HCT116 (cell line): Measurements from ENCODE around the gene SPI1. TPM values are rescaled to one million over a fixed set of nuclear protein-coding genes. Genes with fewer than 3 reads are reported as not detected.

Experiments used
- ATAC-seq: fragments of 200-7000 bp; cut with Tn5 transposase; 2 replicates; pipeline ENCODE4 v1.9.1; 2020; ENCODE audit warnings: mild to moderate bottlenecking, moderate library complexity
- BruUV-seq: library from RNA; stranded (reverse); fragments of 400-500 nt; replicated peaks from 2 replicates; lab custom pipeline; 2021; lab: Mats Ljungman, UMichigan
- CTCF ChIA-PET: fragments of 300-600 bp; sonication (Branson Sonifier 250); formaldehyde crosslinking; loops from one replicate; lab custom pipeline; 2021; ENCODE audit warnings: antibody characterized with exemption; lab: Charles Lee
- POLR2A ChIA-PET: fragments of 300-600, 350-600 bp; sonication (Branson Sonifier 250); formaldehyde crosslinking; loops from one replicate; lab custom pipeline; 2021; ENCODE audit warnings: antibody characterized with exemption; lab: Charles Lee
- RAD21 ChIA-PET, 2 experiments: fragments of 300-600 bp; sonication (Branson Sonifier 250); formaldehyde crosslinking; loops; one replicate each; lab custom pipeline; 2023; ENCODE audit warnings: low total read pairs in 2 of 2; ENCODE audit not compliant: uncharacterized antibody in 2 of 2, unreplicated experiment in 2 of 2, low non-redundant PET in 1 of 2; lab: Charles Lee
- DNase-seq: peaks from one replicate; pipeline ENCODE4 v3.0.0-alpha.2; 2010; ENCODE audit warnings: low read depth, low spot score
- H2AFZ ChIP-seq: fragments of 200-600 bp; shearing (Covaris generic), sonication (generic); 2 replicates; pipeline ENCODE4 v1.6.1; 2017; ENCODE audit warnings: low read depth, mixed run types, mixed read lengths, antibody characterized with exemption, low read length; ENCODE audit not compliant: poor library complexity, severe bottlenecking
- H3K27ac ChIP-seq: 2 replicates; pipeline ENCODE4 v1.5.1; 2012; ENCODE audit warnings: low read depth, low read length
- H3K27me3 ChIP-seq: fragments of 200-600 bp; sonication (generic); 2 replicates; pipeline ENCODE4 v1.6.1; 2016; ENCODE audit warnings: mixed run types, low read length, mixed read lengths; ENCODE audit not compliant: insufficient read depth
- H3K36me3 ChIP-seq, 2 experiments: fragments of 200-500 bp in 1 of 2; fragments of 200-600 bp in 1 of 2; sonication (Bioruptor generic) in 1 of 2; sonication (generic) in 1 of 2; 2 replicates each; pipeline versions ENCODE4 v1.5.1 to v1.6.1; 2014 to 2016; ENCODE audit warnings: low read length in 2 of 2, inconsistent platforms in 1 of 2, mixed read lengths in 1 of 2, mixed run types in 1 of 2; ENCODE audit not compliant: insufficient read depth in 2 of 2, control insufficient read depth in 1 of 2
- H3K4me1 ChIP-seq, 2 experiments: fragments of 200-600 bp in 1 of 2; sonication (generic) in 1 of 2; 2 replicates each; pipeline versions ENCODE4 v1.5.1 to v1.6.1; 2012 to 2017; ENCODE audit warnings: low read length in 2 of 2, inconsistent platforms in 1 of 2, mild to moderate bottlenecking in 1 of 2, mixed read lengths in 1 of 2, mixed run types in 1 of 2, moderate library complexity in 1 of 2; ENCODE audit not compliant: insufficient read depth in 2 of 2, control insufficient read depth in 1 of 2
- H3K4me2 ChIP-seq: fragments of 200-600 bp; sonication (generic); 2 replicates; pipeline ENCODE4 v1.6.1; 2017; ENCODE audit warnings: mixed run types, low read length, mixed read lengths
- H3K4me3 ChIP-seq, 2 experiments: fragments of 200-600 bp in 1 of 2; sonication (generic) in 1 of 2; replicated peaks in 1 of 2; 2 replicates each; pipeline ENCODE4 v1.5.1; 2011 to 2016; ENCODE audit warnings: low read length in 2 of 2, control low read depth in 1 of 2, low read depth in 1 of 2, mild to moderate bottlenecking in 1 of 2, mixed read lengths in 1 of 2, mixed run types in 1 of 2
- H3K79me2 ChIP-seq: fragments of 200-600 bp; sonication (generic); 2 replicates; pipeline ENCODE4 v1.6.1; 2017; ENCODE audit warnings: mild to moderate bottlenecking, mixed run types, low read length, moderate library complexity, mixed read lengths; ENCODE audit not compliant: insufficient read depth
- H3K9ac ChIP-seq: fragments of 200-600 bp; sonication (generic); 2 replicates; pipeline ENCODE4 v1.6.1; 2016; ENCODE audit warnings: low read length, mixed read lengths
- H3K9me2 ChIP-seq: fragments of 200-600 bp; sonication (generic), shearing (Covaris generic); 2 replicates; pipeline ENCODE4 v1.6.1; 2017; ENCODE audit warnings: mixed run types, mild to moderate bottlenecking, moderate library complexity; ENCODE audit not compliant: insufficient read depth
- H3K9me3 ChIP-seq, 2 experiments: fragments of 200-500 bp in 1 of 2; fragments of 200-600 bp in 1 of 2; sonication (Bioruptor generic) in 1 of 2; sonication (generic) in 1 of 2; 2 replicates each; pipeline ENCODE4 v1.6.1; 2014 to 2017; ENCODE audit warnings: low read length in 2 of 2, mixed read lengths in 2 of 2, inconsistent platforms in 1 of 2, low read depth in 1 of 2, mild to moderate bottlenecking in 1 of 2, mixed run types in 1 of 2, moderate library complexity in 1 of 2; ENCODE audit not compliant: control insufficient read depth in 1 of 2, insufficient read depth in 1 of 2
- H4K20me1 ChIP-seq: fragments of 200-600 bp; sonication (generic), shearing (Covaris generic); 2 replicates; pipeline ENCODE4 v1.6.1; 2017; ENCODE audit warnings: mixed run types, mild to moderate bottlenecking, moderate library complexity; ENCODE audit not compliant: insufficient read depth
- CEBPB ChIP-seq: IDR thresholded peaks from 2 replicates; pipeline ENCODE4 v1.6.1; 2012; ENCODE audit warnings: low read depth
- EGR1 ChIP-seq: IDR thresholded peaks from 2 replicates; pipeline ENCODE4 v1.6.1; 2012; ENCODE audit warnings: low read depth
- ELF1 ChIP-seq: IDR thresholded peaks from 2 replicates; pipeline ENCODE4 v1.6.1; 2012; ENCODE audit warnings: low read depth, borderline replicate concordance
- EZH2 ChIP-seq: fragments of 200-600 bp; sonication (generic); IDR thresholded peaks from 2 replicates; pipeline ENCODE4 v1.6.1; 2017; ENCODE audit warnings: antibody characterized with exemption, mixed run types
- EZH2phosphoT487 ChIP-seq: fragments of 200-600 bp; IDR thresholded peaks from 2 replicates; pipeline ENCODE4 v1.6.1; 2018; ENCODE audit warnings: antibody characterized with exemption, borderline replicate concordance
- FOSL1 ChIP-seq: IDR thresholded peaks from 2 replicates; pipeline ENCODE4 v1.6.1; 2012; ENCODE audit warnings: low read depth
- JUND ChIP-seq: IDR thresholded peaks from 2 replicates; pipeline ENCODE4 v1.6.1; 2012
- POLR2A ChIP-seq: IDR thresholded peaks from 2 replicates; pipeline ENCODE4 v1.7.0; 2011; ENCODE audit warnings: borderline replicate concordance; ENCODE audit not compliant: insufficient read depth, insufficient read length; ENCODE audit errors: extremely low read depth
- POLR2AphosphoS5 ChIP-seq: IDR thresholded peaks from 2 replicates; pipeline ENCODE4 v1.6.1; 2011; ENCODE audit warnings: mild to moderate bottlenecking, low read depth, low read length, moderate library complexity
- RAD21 ChIP-seq: IDR thresholded peaks from 2 replicates; pipeline ENCODE4 v1.6.1; 2012; ENCODE audit warnings: low read depth, mild to moderate bottlenecking
- SIN3A ChIP-seq: IDR thresholded peaks from 2 replicates; pipeline ENCODE4 v1.6.1; 2012; ENCODE audit warnings: low read depth
- SP1 ChIP-seq: IDR thresholded peaks from 2 replicates; pipeline ENCODE4 v1.6.1; 2012; ENCODE audit warnings: low read depth
- SRF ChIP-seq: IDR thresholded peaks from 2 replicates; pipeline ENCODE4 v1.6.1; 2012; ENCODE audit warnings: low read depth
- TCF7L2 ChIP-seq: IDR thresholded peaks from 2 replicates; pipeline ENCODE4 v1.7.0; 2011; ENCODE audit warnings: borderline replicate concordance, inconsistent platforms; ENCODE audit not compliant: insufficient read depth, insufficient read length; ENCODE audit errors: extremely low read depth
- YY1 ChIP-seq: IDR thresholded peaks from 2 replicates; pipeline ENCODE4 v1.6.1; 2011; ENCODE audit warnings: low read length, low read depth, moderate library complexity, mild to moderate bottlenecking; ENCODE audit not compliant: insufficient replicate concordance; ENCODE audit errors: extremely low read depth
- ZNF274 ChIP-seq: fragments of 200-500 bp; sonication (Bioruptor generic); IDR thresholded peaks from 2 replicates; pipeline ENCODE4 v1.6.1; 2014; ENCODE audit warnings: mild to moderate bottlenecking, low read depth, low read length, inconsistent platforms
- intact Hi-C: fragments of 100-400 bp; cut with micrococcal nuclease; formaldehyde crosslinking; loops from 2 replicates; pipeline ENCODE4 v1.10.0; 2022
- total RNA-seq: library from RNA; stranded (reverse); gene quantifications from one replicate; pipeline ENCODE4 v1.2.1, GENCODE V29; 2021; ENCODE audit not compliant: unreplicated experiment
- TF ChIP-seq, protein P1 (sequence below): IDR thresholded peaks from 2 replicates; pipeline ENCODE4 v1.6.1; 2011; ENCODE audit warnings: mild to moderate bottlenecking, low read length, moderate library complexity; ENCODE audit not compliant: insufficient replicate concordance; ENCODE audit errors: extremely low read depth
- TF ChIP-seq, protein P2 (sequence below): IDR thresholded peaks from 2 replicates; pipeline ENCODE4 v1.6.1; 2012
- TF ChIP-seq, protein P3 (sequence below), 3 experiments: fragments of 200-600 bp in 1 of 3; sonication (generic) in 1 of 3; IDR thresholded peaks in 2 of 3; conservative IDR thresholded peaks in 1 of 3; 2 replicates each; pipeline ENCODE4 v1.5.1; 2012 to 2017; ENCODE audit warnings: low read depth in 2 of 3, low read length in 2 of 3, antibody characterized with exemption in 1 of 3, borderline replicate concordance in 1 of 3, control low read depth in 1 of 3, mild to moderate bottlenecking in 1 of 3, mixed read lengths in 1 of 3, mixed run types in 1 of 3, moderate library complexity in 1 of 3; ENCODE audit not compliant: insufficient read depth in 1 of 3
- TF ChIP-seq, protein P4 (sequence below): IDR thresholded peaks from 2 replicates; pipeline ENCODE4 v1.6.1; 2012; ENCODE audit warnings: low read depth

Gene SPI1
- total RNA-seq, 1 experiment from 2014 or later, result 0.32 TPM

DNA sequence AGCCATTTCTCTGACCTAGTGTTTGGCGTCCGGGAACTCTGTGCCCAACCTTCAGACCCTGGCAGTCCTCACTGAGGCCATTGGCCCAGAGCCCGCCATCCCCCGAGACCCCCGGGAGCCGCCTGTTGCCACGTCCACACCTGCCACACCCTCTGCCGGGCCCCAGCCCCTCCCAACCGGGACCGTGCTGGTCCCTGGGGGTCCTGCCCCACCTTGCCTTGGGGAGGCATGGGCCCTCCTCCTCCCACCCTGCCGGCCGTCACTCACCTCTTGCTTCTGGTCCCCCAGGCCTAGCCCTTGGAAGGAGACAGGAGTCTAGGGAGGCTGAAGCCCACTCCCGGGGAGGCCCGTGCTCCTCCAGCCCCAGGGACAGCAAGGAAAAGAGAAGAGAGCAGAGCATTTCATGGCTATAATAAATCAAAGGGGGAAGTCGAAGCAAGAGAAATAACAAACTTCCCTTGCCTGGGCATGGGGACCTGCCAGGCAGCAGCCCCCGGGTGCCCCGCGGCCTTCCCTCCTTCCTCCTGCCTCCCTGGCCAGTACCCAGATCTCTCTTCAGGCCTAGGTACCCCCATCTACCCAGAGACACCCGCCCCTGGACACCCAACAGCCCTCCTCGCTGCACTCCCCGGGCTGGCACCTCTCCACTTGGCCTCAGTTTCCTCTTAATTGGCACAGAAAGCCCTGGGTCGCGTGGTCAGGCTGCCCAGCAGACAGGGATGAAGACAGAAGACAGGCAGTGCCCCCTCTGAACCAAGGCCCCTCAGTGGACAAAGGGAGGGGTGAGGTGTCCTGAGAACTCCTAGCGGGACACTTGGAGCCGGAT is 17.1 kb upstream of the SPI1 start:
- H3K9me2 ChIP-seq, result no peaks in the 10 kb centered on the region
- H3K9me3 ChIP-seq, result no peaks in the 10 kb centered on the region
- CTCF ChIA-PET, result no interaction called here
- H3K4me2 ChIP-seq, result no peak overlapping the region
- no peaks in the 10 kb centered on the region for H3K27me3 ChIP-seq
- H3K27ac ChIP-seq, result no peak overlapping the region
- H4K20me1 ChIP-seq, result no peaks in the 10 kb centered on the region
- H3K4me3 ChIP-seq, result no peak overlapping the region
- RAD21 ChIA-PET, result no interaction called here
- intact Hi-C loops, result no loop called here
- no peaks in the 10 kb centered on the region for H3K36me3 ChIP-seq
- BruUV-seq, result no TSS peak
- H3K79me2 ChIP-seq, result no peaks in the 10 kb centered on the region
- DNase-seq (no peak), ATAC-seq (no peak)
- POLR2A ChIA-PET, result no interaction called here
- H3K4me1 ChIP-seq, result no peaks in the 10 kb centered on the region
- TF ChIP-seq ZNF274 (no peak), EGR1 (no peak), POLR2AphosphoS5 (no peak), YY1 (no peak), SP1 (no peak), FOSL1 (no peak), JUND (no peak), SRF (no peak), EZH2 (no peak), RAD21 (no peak), TCF7L2 (no peak), POLR2A (no peak), CEBPB (no peak), ELF1 (no peak), SIN3A (no peak), EZH2phosphoT487 (no peak)
- TF ChIP-seq, protein P1, sequence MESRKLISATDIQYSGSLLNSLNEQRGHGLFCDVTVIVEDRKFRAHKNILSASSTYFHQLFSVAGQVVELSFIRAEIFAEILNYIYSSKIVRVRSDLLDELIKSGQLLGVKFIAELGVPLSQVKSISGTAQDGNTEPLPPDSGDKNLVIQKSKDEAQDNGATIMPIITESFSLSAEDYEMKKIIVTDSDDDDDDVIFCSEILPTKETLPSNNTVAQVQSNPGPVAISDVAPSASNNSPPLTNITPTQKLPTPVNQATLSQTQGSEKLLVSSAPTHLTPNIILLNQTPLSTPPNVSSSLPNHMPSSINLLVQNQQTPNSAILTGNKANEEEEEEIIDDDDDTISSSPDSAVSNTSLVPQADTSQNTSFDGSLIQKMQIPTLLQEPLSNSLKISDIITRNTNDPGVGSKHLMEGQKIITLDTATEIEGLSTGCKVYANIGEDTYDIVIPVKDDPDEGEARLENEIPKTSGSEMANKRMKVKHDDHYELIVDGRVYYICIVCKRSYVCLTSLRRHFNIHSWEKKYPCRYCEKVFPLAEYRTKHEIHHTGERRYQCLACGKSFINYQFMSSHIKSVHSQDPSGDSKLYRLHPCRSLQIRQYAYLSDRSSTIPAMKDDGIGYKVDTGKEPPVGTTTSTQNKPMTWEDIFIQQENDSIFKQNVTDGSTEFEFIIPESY, result no peak
- TF ChIP-seq, protein P2, sequence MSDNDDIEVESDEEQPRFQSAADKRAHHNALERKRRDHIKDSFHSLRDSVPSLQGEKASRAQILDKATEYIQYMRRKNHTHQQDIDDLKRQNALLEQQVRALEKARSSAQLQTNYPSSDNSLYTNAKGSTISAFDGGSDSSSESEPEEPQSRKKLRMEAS, result no peak
- TF ChIP-seq, protein P3, sequence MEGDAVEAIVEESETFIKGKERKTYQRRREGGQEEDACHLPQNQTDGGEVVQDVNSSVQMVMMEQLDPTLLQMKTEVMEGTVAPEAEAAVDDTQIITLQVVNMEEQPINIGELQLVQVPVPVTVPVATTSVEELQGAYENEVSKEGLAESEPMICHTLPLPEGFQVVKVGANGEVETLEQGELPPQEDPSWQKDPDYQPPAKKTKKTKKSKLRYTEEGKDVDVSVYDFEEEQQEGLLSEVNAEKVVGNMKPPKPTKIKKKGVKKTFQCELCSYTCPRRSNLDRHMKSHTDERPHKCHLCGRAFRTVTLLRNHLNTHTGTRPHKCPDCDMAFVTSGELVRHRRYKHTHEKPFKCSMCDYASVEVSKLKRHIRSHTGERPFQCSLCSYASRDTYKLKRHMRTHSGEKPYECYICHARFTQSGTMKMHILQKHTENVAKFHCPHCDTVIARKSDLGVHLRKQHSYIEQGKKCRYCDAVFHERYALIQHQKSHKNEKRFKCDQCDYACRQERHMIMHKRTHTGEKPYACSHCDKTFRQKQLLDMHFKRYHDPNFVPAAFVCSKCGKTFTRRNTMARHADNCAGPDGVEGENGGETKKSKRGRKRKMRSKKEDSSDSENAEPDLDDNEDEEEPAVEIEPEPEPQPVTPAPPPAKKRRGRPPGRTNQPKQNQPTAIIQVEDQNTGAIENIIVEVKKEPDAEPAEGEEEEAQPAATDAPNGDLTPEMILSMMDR (IDR thresholded peaks at IDR 0.05 in 2 of 3, conservative IDR thresholded peaks at IDR 0.05 in 1 of 3; ENCODE audit: borderline replicate concordance in 1 of 3, insufficient read depth in 1 of 3, low read depth in 2 of 3, low read length in 2 of 3), result no peak
- TF ChIP-seq, protein P4, sequence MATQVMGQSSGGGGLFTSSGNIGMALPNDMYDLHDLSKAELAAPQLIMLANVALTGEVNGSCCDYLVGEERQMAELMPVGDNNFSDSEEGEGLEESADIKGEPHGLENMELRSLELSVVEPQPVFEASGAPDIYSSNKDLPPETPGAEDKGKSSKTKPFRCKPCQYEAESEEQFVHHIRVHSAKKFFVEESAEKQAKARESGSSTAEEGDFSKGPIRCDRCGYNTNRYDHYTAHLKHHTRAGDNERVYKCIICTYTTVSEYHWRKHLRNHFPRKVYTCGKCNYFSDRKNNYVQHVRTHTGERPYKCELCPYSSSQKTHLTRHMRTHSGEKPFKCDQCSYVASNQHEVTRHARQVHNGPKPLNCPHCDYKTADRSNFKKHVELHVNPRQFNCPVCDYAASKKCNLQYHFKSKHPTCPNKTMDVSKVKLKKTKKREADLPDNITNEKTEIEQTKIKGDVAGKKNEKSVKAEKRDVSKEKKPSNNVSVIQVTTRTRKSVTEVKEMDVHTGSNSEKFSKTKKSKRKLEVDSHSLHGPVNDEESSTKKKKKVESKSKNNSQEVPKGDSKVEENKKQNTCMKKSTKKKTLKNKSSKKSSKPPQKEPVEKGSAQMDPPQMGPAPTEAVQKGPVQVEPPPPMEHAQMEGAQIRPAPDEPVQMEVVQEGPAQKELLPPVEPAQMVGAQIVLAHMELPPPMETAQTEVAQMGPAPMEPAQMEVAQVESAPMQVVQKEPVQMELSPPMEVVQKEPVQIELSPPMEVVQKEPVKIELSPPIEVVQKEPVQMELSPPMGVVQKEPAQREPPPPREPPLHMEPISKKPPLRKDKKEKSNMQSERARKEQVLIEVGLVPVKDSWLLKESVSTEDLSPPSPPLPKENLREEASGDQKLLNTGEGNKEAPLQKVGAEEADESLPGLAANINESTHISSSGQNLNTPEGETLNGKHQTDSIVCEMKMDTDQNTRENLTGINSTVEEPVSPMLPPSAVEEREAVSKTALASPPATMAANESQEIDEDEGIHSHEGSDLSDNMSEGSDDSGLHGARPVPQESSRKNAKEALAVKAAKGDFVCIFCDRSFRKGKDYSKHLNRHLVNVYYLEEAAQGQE, result no peak
- H3K9ac ChIP-seq, result no peak overlapping the region
- H2AFZ ChIP-seq, result no peak overlapping the region
